KMS-11 (cell line): ENCODE measurements around the gene KRT8.

ENCODE experiments used
- H2AFZ ChIP-seq: fragments of 200-600 bp; sonication (generic); 2 replicates; pipeline ENCODE4 v1.6.1; 2016; ENCODE audit warnings: antibody characterized with exemption, mixed run types, low read depth
- H3K27ac ChIP-seq: fragments of 200-600 bp; sonication (generic); 2 replicates; pipeline ENCODE4 v1.6.1; 2016; ENCODE audit warnings: mild to moderate bottlenecking, mixed run types
- H3K27me3 ChIP-seq: fragments of 200-600 bp; sonication (generic); 2 replicates; pipeline ENCODE4 v1.6.1; 2017; ENCODE audit warnings: mild to moderate bottlenecking, low read depth, mixed run types, moderate library complexity; ENCODE audit not compliant: insufficient read depth
- H3K36me3 ChIP-seq: fragments of 200-600 bp; sonication (generic); 2 replicates; pipeline ENCODE4 v1.6.1; 2017; ENCODE audit warnings: mild to moderate bottlenecking, mixed run types; ENCODE audit not compliant: insufficient read depth
- H3K4me1 ChIP-seq: fragments of 200-600 bp; sonication (generic); 2 replicates; pipeline ENCODE4 v1.6.1; 2016; ENCODE audit warnings: mild to moderate bottlenecking, low read depth, mixed run types; ENCODE audit not compliant: poor library complexity, severe bottlenecking
- H3K4me2 ChIP-seq: fragments of 200-600 bp; sonication (generic); 2 replicates; pipeline ENCODE4 v1.7.0; 2016; ENCODE audit warnings: mild to moderate bottlenecking, mixed run types
- H3K4me3 ChIP-seq: fragments of 200-600 bp; sonication (generic); IDR thresholded peaks from 2 replicates; pipeline ENCODE4 v1.6.1; 2017; ENCODE audit warnings: low read depth, low read length, mixed read lengths; ENCODE audit not compliant: insufficient read depth
- H3K79me2 ChIP-seq: fragments of 200-600 bp; sonication (generic); 2 replicates; pipeline ENCODE4 v1.6.1; 2016; ENCODE audit warnings: low read depth, mixed run types; ENCODE audit not compliant: insufficient read depth
- H3K9ac ChIP-seq: fragments of 200-600 bp; sonication (generic); 2 replicates; pipeline ENCODE4 v1.6.1; 2016; ENCODE audit warnings: mild to moderate bottlenecking, mixed run types
- H4K20me1 ChIP-seq: fragments of 200-600 bp; sonication (generic); 2 replicates; pipeline ENCODE4 v1.6.1; 2016; ENCODE audit warnings: mild to moderate bottlenecking, mixed run types; ENCODE audit not compliant: insufficient read depth
- CTCF ChIP-seq: fragments of 200-600 bp; sonication (generic); conservative IDR thresholded peaks from 2 replicates; pipeline ENCODE4 v1.6.1; 2017; ENCODE audit warnings: low read depth, mild to moderate bottlenecking, antibody characterized with exemption, low read length, moderate library complexity, mixed read lengths

The KRT8 gene

GRCh38 chr12:52849511-52849910 lies 55.4 kb downstream of the KRT8 start:
- peaks cover 51% of the 10 kb centered on the region for H3K27me3 ChIP-seq
- no peaks in the 10 kb centered on the region for H3K36me3 ChIP-seq
- no peaks in the 10 kb centered on the region for H3K4me1 ChIP-seq
- H3K9ac ChIP-seq: no peak overlapping the region
- no peaks in the 10 kb centered on the region for H4K20me1 ChIP-seq
- no peaks in the 10 kb centered on the region for H3K79me2 ChIP-seq
- no peak overlapping the region for H3K4me2 ChIP-seq
- H3K27ac ChIP-seq: no peak overlapping the region
- no peak overlapping the region for H3K4me3 ChIP-seq
- no peak overlapping the region for H2AFZ ChIP-seq
- no peak for TF ChIP-seq CTCF

- Histone ChIP-seq H3K27me3 (peaks cover 53% of the 10 kb centered on the region), H2AFZ (no peak within 1 kb of the TSS), H3K4me3 (no peak within 1 kb of the TSS), H3K27ac (no peak within 1 kb of the TSS), H3K9ac (no peak within 1 kb of the TSS), H3K4me1 (no peaks in the 10 kb centered on the region), H3K4me2 (no peak within 1 kb of the TSS), H3K79me2 (no peaks in the 10 kb centered on the region), H3K36me3 (no peaks in the 10 kb centered on the region), H4K20me1 (no peaks in the 10 kb centered on the region)
- TF ChIP-seq CTCF: no peak
Observed at GRCh38 chr12:52848661-52849255, 56.1 kb downstream of the KRT8 start, which contains the start of gene KRT78. KRT78 (minus strand) TSS chr12:52848994; CDS start chr12:52848930, 64 bp downstream.

DNA sequence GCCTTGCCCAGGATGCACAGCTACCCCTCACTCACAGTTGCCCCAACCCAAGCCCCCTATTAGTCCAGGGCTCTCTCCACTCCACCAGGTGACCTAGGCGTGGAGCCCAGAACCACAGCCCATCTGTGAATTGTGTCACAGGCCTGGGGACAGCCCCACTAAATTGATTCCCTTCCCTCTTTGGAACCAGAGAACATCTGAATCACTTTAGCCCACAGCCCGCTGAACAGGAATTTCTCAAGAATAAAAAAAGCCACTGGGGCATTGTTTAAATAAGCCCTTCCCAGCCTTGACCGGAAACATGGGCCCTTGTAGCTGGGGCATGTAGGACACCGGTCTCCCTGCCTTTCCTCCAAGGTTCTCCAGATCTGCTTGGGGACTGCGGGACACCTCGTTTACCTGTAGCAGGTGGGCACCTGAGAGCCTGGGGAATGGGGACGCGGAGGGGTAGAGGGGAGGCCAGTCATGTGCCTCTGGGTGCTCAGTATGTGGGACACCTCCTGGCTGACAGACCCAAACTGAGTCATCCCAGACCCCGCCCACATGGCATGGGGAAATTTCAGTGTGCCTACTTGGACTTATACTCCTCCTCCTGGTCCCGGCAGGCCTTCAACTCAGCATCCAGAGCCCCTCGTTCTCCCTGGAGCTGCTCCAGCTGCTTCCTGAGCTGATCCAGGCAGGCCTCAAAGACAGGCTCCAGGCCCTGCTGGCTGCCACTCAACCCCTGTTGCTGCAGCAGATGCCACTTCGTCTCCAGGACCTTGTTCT lies 57.4 kb downstream of the KRT8 start:
- H3K27me3 ChIP-seq: peaks cover 50% of the 10 kb centered on the region
- H3K9ac ChIP-seq: no peak overlapping the region
- H4K20me1 ChIP-seq: no peaks in the 10 kb centered on the region
- no peak overlapping the region for H3K27ac ChIP-seq
- no peak overlapping the region for H3K4me3 ChIP-seq
- H2AFZ ChIP-seq: no peak overlapping the region
- TF ChIP-seq CTCF: no peak
- no peaks in the 10 kb centered on the region for H3K36me3 ChIP-seq
- no peak overlapping the region for H3K4me2 ChIP-seq
- no peaks in the 10 kb centered on the region for H3K79me2 ChIP-seq
- no peaks in the 10 kb centered on the region for H3K4me1 ChIP-seq
